HL-60 (cell line): ENCODE measurements around the gene SLC52A3.

ENCODE experiments used
- DNase-seq, 2 experiments: peaks; one replicate each; pipeline ENCODE4 v3.0.0-alpha.2; 2010 to 2020; ENCODE audit warnings: low read depth in 1 of 2, low spot score in 1 of 2
- H3K27ac ChIP-seq: fragments of 250-450 bp; sonication (Bioruptor Pico); replicated peaks from 2 replicates; pipeline ENCODE4 v1.5.1; 2020; ENCODE audit warnings: mild to moderate bottlenecking, moderate library complexity
- H3K27me3 ChIP-seq: fragments of 250-450 bp; sonication (Bioruptor Pico); 2 replicates; pipeline ENCODE4 v1.5.1; 2021; ENCODE audit warnings: mild to moderate bottlenecking, moderate library complexity; ENCODE audit not compliant: insufficient read depth, poor library complexity, severe bottlenecking
- H3K4me3 ChIP-seq: replicated peaks from 2 replicates; pipeline ENCODE4 v1.5.1; 2011; ENCODE audit warnings: mild to moderate bottlenecking, control low read depth, low read length; ENCODE audit not compliant: insufficient read depth
- GABPA ChIP-seq: IDR thresholded peaks from 2 replicates; pipeline ENCODE4 v1.6.1; 2012; ENCODE audit warnings: low read depth
- POLR2AphosphoS5 ChIP-seq: IDR thresholded peaks from 2 replicates; pipeline ENCODE4 v1.6.1; 2012; ENCODE audit warnings: low read depth
- SPI1 ChIP-seq: IDR thresholded peaks from 2 replicates; pipeline ENCODE4 v1.6.1; 2012; ENCODE audit warnings: low read depth, mild to moderate bottlenecking, borderline replicate concordance
- TF ChIP-seq, protein P1 (sequence below): IDR thresholded peaks from one replicate; pipeline ENCODE4 v1.5.1; 2011; ENCODE audit warnings: low read length, control low read depth, inconsistent platforms; ENCODE audit not compliant: insufficient read depth
- TF ChIP-seq, protein P2 (sequence below): IDR thresholded peaks from 2 replicates; pipeline ENCODE4 v1.6.1; 2012; ENCODE audit warnings: low read depth; ENCODE audit not compliant: insufficient replicate concordance

The SLC52A3 gene

DNA sequence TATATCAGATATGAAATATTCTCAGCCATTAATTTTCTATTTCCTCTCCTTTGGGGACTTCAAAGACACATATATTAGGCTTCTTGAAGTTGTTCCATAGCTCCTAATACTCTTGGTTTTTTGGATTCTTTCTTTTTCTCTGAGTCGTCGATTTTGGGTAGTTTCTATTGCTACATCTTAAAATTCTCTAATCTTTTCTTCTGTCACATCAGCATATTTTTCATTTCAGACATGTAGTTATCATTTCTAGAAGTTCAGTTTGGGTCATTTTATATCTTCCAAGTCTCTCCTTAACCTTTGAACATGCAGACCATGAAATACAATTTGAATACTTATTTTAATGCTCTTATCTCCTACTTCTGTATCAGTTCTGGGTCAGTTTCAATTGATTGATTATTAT, 53.8 kb downstream of the SLC52A3 start:
- TF ChIP-seq POLR2AphosphoS5 (no peak), GABPA (no peak), SPI1 (no peak)
- TF ChIP-seq, protein P1, sequence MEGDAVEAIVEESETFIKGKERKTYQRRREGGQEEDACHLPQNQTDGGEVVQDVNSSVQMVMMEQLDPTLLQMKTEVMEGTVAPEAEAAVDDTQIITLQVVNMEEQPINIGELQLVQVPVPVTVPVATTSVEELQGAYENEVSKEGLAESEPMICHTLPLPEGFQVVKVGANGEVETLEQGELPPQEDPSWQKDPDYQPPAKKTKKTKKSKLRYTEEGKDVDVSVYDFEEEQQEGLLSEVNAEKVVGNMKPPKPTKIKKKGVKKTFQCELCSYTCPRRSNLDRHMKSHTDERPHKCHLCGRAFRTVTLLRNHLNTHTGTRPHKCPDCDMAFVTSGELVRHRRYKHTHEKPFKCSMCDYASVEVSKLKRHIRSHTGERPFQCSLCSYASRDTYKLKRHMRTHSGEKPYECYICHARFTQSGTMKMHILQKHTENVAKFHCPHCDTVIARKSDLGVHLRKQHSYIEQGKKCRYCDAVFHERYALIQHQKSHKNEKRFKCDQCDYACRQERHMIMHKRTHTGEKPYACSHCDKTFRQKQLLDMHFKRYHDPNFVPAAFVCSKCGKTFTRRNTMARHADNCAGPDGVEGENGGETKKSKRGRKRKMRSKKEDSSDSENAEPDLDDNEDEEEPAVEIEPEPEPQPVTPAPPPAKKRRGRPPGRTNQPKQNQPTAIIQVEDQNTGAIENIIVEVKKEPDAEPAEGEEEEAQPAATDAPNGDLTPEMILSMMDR: no peak
- TF ChIP-seq, protein P2, sequence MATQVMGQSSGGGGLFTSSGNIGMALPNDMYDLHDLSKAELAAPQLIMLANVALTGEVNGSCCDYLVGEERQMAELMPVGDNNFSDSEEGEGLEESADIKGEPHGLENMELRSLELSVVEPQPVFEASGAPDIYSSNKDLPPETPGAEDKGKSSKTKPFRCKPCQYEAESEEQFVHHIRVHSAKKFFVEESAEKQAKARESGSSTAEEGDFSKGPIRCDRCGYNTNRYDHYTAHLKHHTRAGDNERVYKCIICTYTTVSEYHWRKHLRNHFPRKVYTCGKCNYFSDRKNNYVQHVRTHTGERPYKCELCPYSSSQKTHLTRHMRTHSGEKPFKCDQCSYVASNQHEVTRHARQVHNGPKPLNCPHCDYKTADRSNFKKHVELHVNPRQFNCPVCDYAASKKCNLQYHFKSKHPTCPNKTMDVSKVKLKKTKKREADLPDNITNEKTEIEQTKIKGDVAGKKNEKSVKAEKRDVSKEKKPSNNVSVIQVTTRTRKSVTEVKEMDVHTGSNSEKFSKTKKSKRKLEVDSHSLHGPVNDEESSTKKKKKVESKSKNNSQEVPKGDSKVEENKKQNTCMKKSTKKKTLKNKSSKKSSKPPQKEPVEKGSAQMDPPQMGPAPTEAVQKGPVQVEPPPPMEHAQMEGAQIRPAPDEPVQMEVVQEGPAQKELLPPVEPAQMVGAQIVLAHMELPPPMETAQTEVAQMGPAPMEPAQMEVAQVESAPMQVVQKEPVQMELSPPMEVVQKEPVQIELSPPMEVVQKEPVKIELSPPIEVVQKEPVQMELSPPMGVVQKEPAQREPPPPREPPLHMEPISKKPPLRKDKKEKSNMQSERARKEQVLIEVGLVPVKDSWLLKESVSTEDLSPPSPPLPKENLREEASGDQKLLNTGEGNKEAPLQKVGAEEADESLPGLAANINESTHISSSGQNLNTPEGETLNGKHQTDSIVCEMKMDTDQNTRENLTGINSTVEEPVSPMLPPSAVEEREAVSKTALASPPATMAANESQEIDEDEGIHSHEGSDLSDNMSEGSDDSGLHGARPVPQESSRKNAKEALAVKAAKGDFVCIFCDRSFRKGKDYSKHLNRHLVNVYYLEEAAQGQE: no peak
- DNase-seq: no peak
- Histone ChIP-seq H3K27ac (no peak overlapping the region), H3K27me3 (no peaks in the 10 kb centered on the region), H3K4me3 (no peak overlapping the region)

DNA sequence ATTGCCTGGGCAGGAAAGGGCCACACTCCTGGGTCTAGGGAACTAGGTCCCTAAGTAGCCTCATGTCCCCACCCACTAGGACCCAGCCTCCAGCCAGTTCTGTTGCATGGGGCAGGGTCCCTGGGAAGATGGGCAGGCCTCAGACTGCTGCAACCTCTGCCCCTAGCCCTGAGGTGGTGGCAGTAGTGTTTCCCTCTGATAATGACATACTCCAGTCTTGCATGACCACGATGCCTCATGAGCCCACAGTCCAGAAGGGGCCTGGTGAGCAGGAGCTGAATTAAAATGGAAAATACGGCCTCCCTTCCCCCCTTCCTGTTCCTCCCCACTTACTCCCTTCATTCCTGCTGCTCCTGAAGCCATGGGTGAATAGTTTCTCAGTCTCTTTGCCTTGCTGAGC, 56.7 kb downstream of the SLC52A3 start:
- H3K27ac ChIP-seq: no peak overlapping the region
- TF ChIP-seq SPI1: no peak
- no peak for TF ChIP-seq GABPA
- no peak for TF ChIP-seq POLR2AphosphoS5
- TF ChIP-seq, protein P2: no peak
- TF ChIP-seq, protein P1: no peak
- no peak for DNase-seq
- no peaks in the 10 kb centered on the region for H3K27me3 ChIP-seq
- no peak overlapping the region for H3K4me3 ChIP-seq

DNA sequence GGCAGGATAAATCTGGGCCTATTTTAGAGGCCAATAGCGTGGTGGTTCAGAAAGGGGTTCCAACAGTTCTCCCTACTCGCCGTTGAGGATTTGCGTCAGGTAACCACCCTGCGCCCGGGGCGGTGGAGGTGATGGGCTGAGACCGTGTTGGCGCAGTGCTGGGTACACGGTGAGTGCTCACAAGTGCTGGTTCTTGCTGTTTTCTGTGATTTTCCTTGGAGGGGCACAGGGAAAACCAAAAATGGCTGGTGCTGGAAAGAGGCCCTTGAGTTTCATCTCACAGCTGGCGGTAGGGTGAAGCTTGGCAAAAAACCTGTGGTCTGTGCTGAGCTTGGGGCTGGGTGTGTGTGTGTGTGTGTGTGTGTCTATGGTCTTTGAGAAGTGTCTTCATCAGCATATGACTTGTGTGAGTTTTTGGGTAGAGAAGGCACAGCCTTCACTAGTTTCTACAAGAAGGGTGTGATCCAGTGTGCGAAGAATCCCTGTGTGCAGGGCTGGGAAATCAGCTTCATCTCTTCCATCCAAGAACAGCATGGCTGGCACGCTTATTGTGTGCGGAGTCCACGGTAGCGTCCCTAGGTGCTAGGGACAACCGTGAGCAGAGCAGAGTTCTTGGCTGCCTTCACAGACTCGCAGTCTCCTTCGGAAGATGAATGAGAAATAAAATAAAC, 57.4 kb downstream of the SLC52A3 start:
- no peak for DNase-seq
- no peaks in the 10 kb centered on the region for H3K27me3 ChIP-seq
- TF ChIP-seq, protein P2: no peak
- TF ChIP-seq GABPA (no peak), POLR2AphosphoS5 (no peak), SPI1 (no peak)
- TF ChIP-seq, protein P1: no peak
- H3K4me3 ChIP-seq: no peak overlapping the region
- H3K27ac ChIP-seq: no peak overlapping the region
